Hematopoietic multipotent progenitor cell treated with erythropoietin and hydrocortisone succinate and interleukin-3 and kit ligand, for 17 days (in vitro differentiated cells): ENCODE results near the gene SHCBP1L.
"Not testable (repeated sequence)": the region's sequence is repeated elsewhere in the genome, so short reads cannot be mapped to it uniquely, and the experiment has no call there.

Experiments
- DNase-seq: peaks from one replicate; pipeline ENCODE4 v3.0.0-alpha.2; 2015; ENCODE audit warnings: low spot score

Gene SHCBP1L

DNA sequence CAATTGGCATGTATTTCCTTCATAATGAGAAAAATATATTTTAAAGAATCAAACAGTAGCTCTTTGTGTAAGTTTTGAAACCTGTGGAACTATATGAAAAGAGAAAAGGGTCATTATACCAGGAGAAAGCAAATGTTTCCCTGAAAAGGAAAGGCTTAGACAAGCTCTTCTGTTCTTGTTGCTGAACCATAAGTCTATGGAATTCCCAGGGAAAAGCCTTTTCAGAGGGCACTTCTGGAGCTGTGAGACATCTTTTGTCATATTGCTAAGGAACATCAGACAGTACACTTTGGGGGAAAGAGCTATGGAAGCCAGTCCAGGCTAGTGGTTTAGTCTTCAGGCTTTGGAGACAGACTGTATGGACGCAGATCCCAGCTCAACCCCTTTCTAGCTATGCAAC lies 12.1 kb upstream of the SHCBP1L start:
- DNase-seq = no peak

DNA sequence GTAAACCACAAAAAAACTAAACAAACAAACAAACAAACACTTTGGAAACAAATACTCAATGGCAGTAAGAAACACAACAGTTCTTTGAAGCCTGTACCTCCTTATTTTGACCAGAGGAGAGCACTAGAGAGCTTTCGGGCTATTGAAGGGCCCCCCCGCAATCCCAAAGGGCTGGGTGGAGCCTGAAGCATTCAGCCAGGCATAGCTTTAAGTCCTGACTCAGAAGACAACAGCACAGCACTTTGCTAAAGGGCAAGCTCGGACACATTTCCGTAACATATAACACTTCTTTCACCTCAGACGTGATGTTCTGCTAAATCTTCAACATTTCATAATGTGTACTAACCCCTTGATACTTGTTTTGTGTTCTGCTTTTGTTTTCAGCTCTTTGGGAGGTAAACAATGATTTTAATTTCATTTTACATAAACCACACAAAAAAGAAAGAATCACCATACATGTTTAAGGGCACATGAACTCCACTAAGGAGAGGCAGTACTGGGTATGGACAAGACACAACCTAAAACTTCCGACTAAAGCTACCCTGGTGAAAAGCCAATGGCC lies 9.7 kb upstream of the SHCBP1L start:
- DNase-seq = peak; percentile 72

DNA sequence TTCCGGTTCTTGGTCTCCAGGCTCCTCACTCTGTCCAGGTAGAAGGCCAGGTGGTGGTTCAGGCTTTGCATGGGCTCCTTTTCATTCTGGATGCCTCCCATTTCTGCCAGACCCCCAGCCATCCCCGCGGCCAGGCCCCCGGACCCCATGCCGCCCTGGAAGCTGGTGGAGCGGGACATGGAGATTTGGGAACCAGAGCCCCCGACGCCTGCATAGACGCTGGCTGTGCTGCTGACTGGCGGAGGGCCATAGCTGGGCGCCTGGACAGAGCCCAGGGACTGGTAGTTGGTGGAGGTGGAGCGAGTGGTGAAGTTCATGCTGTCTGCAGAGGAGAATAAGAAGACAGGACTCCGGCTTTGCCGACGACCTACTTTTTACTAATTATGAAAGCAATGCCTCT lies 7.1 kb upstream of the SHCBP1L start:
- DNase-seq = no peak

DNA sequence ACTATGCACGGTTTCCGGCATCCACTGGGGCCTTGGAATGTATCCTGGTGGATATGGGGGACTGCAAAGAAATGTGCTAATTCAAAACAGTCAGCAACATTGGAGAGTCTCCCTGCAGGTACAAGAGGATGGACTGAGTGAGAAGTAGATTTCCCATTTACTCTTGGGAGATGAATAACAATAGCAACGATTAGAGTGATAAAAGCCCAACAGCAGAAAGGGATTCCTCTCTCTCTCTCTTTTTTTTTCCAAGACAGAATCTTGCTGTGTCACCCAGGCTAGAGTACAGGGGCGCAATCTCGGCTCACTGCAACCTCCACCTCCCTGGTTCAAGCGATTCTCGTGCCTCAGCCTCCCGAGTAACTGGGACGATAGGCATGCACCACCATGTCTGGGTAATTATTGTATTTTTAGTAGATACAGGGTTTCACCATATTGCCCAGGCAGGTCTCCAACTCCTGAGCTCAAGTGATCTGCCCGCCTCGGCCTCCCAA lies 5.0 kb upstream of the SHCBP1L start:
- no peak for DNase-seq

DNA sequence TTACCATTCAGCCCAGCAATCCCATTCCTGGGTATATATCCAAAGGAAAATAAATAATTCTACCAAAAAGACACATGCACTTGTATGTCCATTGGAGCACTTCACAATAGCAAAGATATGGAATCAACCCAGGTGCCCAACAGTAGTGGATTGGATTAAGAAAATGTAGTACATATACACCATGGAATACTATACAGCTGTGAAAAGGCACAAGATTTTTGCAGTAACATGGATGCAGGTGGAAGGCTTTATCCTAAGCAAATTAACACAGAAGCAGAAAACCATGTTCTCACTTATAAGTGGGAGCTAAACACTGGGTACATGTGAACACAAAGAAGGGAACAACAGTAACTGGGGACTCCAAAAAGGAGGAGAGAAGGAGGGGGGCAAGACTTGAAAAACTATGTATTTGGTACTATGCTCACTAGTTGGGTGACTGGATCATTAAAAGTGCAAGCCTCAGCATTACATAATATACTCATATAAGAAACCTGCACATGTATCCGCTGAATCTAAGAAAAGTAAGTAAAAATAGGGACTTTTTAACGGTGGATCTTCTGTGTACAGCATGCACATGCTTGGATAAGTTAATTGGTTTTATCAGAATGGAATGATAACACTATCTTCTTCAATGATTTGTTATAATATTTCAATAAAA lies 3.9 kb upstream of the SHCBP1L start:
- no peak for DNase-seq

DNA sequence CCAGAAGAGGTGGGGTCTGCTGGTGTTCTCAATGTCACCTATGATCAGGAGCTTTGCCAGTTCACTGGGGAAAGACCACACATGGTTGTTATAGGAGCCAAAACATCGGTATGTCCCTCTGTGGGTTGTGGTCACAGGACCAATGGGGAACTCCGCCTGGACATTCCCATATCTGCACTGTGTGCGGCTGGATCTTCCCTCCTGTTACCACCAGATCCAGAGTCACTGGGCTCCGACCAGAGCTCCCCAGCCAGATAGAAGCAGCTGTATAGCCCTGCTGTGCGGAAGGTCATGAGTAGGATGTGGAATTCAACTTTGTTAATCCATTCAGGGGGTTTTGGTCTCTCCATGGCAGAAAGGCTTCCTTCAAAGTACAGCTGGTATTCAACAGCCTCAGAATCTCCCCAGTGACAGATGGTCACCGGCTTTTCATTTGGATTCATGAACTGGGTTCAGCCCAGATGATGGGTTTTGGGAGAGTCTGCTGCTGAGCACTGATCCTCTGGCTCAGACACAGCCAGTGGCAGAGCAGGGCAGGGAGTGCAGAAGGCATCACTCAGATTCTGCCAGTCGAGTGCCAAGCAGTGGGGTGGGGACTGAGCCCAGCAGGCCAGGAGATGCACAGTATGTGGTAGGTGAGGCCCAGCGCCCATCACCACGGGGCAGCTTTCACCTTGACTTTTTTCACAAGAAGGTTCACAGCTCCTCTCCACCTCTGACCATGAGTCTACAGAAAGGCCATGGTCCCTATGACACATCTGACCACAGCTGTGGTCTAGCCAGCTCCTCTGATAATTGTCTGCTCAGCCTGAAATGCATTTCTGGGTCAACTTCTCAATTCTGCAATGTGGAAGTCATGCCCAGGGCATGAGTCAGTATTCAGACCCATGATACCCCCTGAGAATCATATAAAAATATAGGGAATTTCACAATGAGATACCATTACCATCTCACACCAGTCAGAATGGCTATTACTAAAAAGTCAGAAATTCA lies 2.9 kb upstream of the SHCBP1L start:
- DNase-seq = no peak

DNA sequence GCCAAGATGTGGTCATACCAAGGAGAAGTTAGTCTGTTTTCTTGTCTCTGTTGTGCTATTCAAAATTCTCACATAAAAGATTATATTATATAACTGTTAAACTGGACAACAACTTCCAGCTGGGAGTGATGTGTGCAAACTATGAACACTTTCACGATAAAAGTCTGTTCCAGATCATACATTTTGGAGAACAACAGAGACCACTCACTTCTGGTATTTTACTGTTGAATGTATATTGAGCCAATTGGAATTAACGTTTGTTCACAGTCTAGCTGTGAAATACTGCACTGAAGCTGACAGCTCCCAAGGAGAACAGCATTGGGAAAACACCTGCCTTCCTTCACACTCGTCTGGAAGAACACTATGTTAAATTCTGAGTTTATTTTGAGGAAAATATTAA lies 860 bp upstream of the SHCBP1L start:
- no peak for DNase-seq

DNA sequence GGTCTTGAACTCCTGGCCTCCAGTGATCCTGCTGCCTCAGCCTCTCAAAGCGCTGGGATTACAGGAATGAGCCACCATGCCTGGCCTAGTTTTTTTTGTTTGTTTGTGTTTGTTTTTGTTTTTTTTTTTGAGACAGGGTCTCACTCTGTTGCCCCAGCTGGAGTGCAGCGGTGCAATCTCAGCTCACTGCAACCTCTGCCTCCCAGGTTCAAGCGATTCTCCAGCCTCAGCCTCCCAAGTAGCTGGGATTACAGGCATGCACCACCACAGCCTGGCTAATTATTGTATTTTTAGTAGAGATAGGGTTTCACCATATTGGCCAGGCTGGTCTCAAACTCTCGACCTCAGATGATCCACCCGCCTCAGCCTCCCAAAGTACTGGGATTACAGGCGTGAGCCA lies 9.6 kb downstream of the SHCBP1L start:
- not testable (repeated sequence) for DNase-seq

DNA sequence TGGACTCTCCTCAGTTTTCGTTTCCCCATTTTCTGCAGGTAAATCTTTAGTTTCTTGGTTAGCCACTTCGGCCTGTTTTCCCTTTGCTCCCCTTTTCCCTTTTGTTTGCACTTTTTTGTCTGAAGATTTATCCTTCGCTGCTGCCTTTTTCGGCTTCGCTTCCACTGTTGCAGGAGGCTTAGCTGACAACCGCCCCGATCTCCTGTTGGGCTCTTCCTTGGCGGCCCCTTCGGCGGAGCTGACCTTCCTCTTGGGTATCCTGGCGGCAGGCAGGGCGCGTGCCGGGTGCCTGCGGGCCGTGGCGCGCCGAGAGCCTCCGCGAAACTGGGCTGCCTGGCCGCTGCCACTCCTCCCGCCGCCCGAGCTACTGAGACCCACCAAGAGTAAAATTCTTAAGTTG lies 10.8 kb downstream of the SHCBP1L start:
- DNase-seq = not testable (repeated sequence)

DNA sequence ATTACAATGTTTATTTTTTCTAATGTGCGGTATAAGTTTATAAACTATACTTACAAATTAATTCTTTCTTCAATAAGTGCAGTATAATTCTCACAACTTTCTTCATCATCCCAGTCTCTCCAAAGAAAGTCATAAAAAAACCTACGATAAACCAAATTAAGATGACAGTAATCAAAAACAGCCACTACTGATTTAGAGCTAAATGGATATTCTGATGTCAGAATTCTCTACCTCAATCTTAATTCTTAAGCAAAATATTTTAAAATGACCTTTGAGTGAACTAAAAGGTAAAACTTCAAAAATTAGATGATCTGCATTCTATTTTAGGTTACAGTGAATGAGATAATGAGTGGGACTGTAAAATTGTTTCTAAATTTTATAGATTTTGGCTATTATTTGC lies 13.6 kb downstream of the SHCBP1L start:
- DNase-seq = no peak

DNA sequence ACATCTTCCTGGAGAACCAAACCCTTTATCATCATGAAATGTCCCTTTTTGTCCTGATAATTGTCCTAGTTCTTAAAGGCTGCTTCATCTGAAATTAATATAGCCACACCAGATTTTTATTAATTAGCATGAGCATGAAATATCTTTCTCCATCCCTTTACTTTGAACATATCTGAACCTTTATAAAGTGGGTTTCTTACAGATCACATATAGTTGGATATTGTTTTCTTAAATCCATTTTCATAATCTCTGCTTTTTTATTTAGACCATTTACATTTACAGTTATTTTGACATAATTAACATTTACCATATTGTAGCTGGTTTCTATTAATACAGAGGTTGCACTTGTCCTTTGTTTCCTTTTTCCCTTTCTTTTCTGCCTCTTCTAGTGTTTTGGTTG lies 17.2 kb downstream of the SHCBP1L start:
- no peak for DNase-seq

DNA sequence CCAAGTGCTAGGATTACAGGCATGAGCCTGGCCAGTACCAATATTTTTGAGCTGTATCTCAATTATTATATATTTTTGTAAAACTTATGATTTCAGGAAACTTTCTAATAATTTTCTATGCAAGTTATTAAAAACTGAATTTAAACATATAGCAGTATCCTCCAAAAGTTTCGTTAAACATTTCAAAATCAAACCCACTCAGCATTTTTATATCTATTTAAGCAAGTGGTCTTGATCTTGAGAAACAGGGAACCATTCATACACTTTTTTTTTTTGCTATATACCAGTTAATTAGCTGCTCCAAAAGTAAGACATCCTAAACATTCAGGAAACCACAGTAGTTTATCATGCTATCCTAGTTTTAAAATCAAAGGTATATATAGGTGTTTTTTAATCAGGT lies 22.0 kb downstream of the SHCBP1L start:
- no peak for DNase-seq

DNA sequence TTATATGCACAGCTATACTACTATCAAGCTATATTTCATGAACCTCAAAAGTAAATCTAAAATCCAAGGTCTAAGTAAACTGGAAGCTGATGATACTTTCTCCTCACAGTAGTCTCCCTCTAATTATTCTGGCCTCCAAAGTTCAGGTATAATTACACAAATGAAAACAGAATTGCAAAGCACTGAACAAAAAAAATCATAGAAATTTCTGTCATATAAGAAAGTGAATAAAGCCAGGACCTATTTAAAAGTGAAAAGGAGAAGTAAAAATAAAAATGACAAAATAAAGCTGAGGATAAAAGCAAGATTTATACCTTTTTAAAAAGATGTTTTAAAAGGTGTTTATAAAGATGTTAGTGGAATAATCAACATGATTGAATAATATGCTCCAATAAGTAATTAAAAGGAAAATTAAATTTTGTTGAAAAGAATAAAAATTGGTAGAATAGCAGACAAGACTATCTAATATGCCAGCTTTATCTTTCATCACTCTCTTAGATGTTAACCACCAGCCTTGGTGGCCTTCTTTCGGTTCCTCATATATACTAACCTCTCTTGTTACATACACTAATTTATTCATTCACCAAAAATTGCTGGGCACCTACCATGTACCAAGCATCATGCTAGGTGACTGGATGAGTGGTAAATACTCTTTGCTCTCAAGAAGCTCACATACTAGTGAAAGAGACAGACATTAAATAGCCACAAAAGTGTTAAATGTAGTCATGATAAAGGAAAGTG lies 25.1 kb downstream of the SHCBP1L start:
- no peak for DNase-seq

DNA sequence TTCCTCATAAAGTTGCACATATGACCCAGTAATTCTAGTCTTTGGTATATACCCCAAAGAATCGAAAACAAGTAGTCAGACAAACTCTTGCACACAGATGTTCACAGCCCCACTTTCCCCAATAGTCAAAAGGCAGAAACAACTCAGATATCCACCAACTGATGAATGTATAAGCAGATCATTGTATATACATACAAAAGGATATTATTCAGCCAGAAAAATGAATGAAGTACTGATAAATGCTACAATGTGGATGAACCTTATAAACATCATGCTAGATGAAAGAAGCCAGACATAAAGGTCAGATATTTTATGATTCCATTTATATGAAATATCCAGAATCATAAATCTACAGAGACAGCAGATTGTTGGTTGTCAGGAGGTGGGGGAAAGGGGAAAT lies 27.3 kb downstream of the SHCBP1L start:
- DNase-seq = no peak

DNA sequence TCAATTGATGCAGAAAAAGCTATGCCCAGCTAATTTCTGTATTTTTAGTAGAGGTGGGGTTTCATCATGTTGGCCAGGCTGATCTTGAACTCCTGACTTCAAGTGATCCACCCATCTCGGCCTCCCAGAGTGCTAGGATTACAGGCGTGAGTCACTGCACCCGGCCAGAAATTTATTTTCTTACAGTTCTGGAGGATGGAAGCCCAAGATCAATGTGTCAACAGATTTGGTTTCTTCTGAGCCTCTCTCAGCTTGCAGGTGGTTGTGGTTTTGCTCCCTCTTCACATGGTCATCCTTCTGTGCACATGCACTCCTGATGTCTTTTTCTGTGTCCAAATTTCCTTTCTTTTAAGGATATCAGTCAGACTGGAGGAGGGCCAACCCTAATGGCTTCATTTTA lies 35.6 kb downstream of the SHCBP1L start:
- no peak for DNase-seq

DNA sequence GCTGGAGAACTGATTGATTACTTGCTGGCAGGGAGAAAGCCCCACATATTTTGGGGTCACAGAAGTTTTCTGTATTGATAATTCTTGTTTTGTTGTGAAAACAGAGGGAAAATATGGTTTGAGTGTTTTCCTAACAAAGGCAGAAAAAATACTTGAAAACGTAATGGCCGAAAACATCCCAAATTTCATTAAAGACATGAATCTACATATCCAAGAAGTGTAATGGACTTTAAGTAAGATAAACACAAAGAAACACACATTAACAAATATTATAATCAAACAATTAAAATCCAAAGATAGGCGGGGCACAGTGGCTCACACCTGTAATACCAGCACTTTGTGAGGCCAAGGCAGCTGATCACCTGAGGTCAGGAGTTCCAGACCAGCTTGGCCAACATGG lies 39.6 kb downstream of the SHCBP1L start:
- no peak for DNase-seq

DNA sequence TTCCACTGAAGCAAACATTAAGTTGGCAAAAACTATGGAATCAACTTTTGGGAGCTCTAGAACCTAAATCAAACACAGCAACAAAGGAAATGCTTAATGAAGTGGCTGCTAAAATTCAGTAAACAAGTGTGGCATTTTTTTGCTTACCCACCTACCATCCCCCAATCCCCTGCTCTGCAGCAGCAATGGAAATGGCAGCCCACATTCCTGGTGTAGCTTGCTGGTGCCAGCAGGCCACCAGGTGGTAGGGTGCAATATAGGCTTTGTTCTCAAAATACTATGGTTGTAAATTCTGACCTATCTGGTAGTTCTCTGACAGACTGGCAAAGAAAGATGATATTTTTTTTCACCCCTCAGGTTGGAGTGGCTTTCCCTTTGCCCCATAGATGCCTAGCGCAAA lies 42.8 kb downstream of the SHCBP1L start:
- no peak for DNase-seq

DNA sequence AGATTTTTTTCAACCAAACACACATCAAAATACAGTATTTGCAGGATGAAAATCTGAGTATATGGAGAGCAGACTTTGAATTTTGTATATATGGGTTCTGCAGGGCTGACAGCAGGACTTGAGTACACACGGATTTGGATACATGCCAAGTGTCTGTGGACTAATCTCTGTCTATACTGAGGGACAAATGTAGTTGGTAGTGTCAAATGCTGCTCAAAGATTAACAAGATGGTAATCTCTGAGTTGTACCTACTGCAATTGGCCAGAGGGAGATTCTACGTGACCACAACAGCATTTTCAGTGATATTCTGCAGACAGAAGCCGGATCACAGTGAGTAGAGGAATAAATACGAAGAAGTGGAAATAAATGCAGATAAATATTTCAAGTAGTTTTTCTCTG lies 43.4 kb downstream of the SHCBP1L start:
- DNase-seq = no peak

DNA sequence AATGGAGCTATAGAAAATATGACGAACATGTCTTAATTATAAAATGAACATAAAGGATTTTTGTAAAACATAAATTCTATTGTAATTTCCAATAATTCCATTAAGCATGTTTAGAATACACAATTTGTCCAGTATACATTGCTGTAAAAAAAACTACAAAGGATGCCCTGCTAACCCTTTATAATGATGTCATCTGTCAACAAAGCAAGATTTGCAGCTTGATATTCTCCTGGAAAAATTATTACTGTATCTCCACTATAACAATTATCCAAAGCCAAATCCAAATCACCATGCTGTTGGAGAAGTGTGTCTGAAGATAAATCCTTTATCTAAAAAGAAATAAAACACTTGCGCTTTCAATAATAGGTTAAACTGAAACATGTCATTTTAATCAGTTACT lies 47.6 kb downstream of the SHCBP1L start:
- no peak for DNase-seq

DNA sequence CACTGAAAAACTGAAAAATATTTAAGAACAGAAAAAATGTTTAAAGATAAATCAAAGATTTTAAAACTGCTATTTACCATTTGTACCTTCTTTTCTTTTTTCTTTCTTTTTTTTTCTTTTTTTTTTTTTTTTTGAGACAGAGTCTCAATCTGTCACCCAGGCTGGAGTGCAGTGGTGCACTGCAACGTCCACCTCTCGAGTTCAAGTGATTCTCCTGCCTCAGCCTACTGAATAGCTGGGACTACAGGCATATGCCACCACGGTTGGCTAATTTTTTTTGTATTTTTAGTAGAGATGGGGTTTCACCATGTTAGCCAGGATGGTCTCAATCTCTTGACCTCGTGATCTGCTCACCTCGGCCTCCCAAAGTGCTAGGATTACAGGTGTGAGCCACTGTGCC lies 51.0 kb downstream of the SHCBP1L start:
- not testable (repeated sequence) for DNase-seq

DNA sequence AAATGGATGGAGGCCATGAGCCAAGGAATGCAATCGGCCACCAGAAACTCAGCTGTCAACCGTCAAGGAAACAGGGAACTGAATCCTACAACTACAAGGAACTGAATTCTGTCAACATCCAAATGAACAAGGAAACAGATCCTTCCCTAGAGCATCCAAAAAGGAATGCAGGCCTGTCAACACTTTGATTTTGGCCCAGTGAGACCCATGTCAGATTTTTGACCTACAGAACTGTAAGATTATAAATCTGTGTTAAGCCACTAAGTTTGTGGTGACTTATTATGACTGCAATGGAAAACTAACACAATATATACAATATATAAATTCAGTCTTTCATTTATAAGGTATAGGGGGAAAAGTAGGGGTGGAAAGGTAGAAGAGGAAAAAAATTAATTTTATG lies 55.3 kb downstream of the SHCBP1L start:
- DNase-seq = no peak

DNA sequence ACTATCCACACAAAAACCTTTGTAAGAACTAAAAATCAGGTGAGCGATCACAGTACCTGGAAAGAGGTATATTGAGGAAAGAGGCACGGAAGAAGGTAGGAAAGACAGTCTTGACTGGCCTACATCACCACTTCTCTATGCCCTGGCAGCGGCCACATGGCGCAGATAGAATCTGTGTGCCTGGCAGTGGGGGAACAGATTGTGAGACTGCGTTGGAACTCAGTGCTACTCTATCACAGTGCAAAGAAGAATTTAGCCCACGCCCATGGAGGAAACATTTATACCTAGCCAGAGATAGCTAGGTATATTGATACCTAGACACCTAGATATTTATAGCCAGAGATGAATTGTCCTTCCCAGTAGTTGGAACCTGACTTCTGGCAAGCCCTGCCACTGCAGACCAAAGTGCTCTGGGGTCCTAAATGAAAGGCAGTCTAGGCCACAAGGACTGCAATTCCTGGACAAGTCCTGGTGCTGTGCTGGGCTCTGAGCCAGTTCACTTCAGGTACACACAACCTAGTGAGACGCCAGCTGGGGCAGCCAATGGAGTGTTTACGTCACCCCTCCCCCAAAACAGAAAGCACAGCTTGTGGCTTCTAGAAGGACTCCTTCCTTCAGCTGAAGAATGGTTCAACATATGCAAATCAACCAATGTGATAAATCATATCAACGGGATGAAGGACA lies 61.9 kb downstream of the SHCBP1L start:
- DNase-seq = no peak
